Measurements from ENCODE around the gene RUFY1. TPM values are rescaled to one million over a fixed set of nuclear protein-coding genes. Genes with fewer than 3 reads are reported as not detected.
"Not testable (repeated sequence)": the region's sequence is repeated elsewhere in the genome, so short reads cannot be mapped to it uniquely, and the experiment has no call there.

Gene RUFY1
- total and polyA plus RNA-seq, 9 of the 15 experiments (the other 6 are each of a cell fraction or from before 2014, with no cell fraction given) = 5.0 to 41.7 (median 29.6) TPM

DNA sequence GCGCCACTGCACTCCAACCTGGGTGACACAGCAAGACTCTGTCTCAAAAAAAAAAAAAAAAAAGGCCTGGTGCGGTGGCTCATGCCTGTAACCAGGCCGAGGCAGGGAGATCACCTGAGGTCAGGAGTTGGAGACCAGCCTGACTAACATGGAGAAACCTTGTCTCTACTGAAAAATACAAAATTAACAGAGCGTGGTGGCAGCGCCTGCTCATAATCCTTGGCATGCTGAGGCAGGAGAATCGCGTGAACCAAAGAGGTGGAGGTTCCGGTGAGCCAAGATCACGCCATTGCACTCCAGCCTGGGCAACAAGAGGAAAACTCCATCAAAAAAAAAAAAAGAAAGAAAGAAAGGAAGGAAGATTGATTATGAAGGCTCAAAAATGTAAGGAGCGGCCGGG lies 88.9 kb downstream of the RUFY1 start:
- H3K27ac ChIP-seq (ENCODE audit: extremely low read depth, low read depth, low read length); H3K4me2 ChIP-seq (ENCODE audit: insufficient read depth, low read length); H3K4me1 ChIP-seq (replicated peaks in 1 of 2; ENCODE audit: control insufficient read depth in 2 of 2, insufficient read depth in 2 of 2, low read length in 2 of 2); H3K79me2 ChIP-seq (ENCODE audit: control insufficient read depth, insufficient read depth, low read length); ATAC-seq; H3K9ac ChIP-seq (ENCODE audit: insufficient read depth in 1 of 2, low read depth in 2 of 2, low read length in 2 of 2); H4K20me1 ChIP-seq (replicated peaks; ENCODE audit: control insufficient read depth, insufficient read depth, low read length); H3K27me3 ChIP-seq (ENCODE audit: control insufficient read depth in 2 of 2, insufficient read depth in 2 of 2, low read length in 2 of 2); DNase-seq (ENCODE audit: extremely low read depth in 1 of 4, low spot score in 3 of 4); H3K9me1 ChIP-seq (ENCODE audit: control insufficient read depth, insufficient read depth, low read length); FAIRE-seq; CTCF ChIA-PET (ENCODE audit: low intra/inter-chr PET ratio); BruUV-seq (replicated peaks); in situ Hi-C loops (cut with MboI); H3K36me3 ChIP-seq (ENCODE audit: control insufficient read depth, insufficient read depth, low read length); H3K4me3 ChIP-seq; intact Hi-C loops (cut with micrococcal nuclease); H3K9me3 ChIP-seq (replicated peaks; ENCODE audit: control insufficient read depth, insufficient read depth, low read depth, low read length): not testable (repeated sequence)
- TF ChIP-seq ZNF316 (IDR thresholded peaks at IDR 0.05) (peak; percentile 21; the same call in 1 of the 2 replicates), ZNF384 (IDR thresholded peaks at IDR 0.05; ENCODE audit: low read depth, low read length) (peak; percentile 62; the same call in 1 of the 2 replicates)
- H2AFZ ChIP-seq (ENCODE audit: low read depth, low read length) = 0 out of 2 replicates have a peak overlapping the region, but pooled peaks have one; percentile 39
- POLR2A ChIA-PET = interaction anchor here (0.6 to 1.1 kb wide), 3 partner anchors 16 to 29 kb away, joined by 3 to 4 read pairs (median 4); partner anchors contain the start of gene HNRNPH1
- 75% methylated on average over 9 of the region's 11 CpGs for WGBS (ENCODE audit: insufficient coverage, low coverage, missing lambda C conversion rate)

DNA sequence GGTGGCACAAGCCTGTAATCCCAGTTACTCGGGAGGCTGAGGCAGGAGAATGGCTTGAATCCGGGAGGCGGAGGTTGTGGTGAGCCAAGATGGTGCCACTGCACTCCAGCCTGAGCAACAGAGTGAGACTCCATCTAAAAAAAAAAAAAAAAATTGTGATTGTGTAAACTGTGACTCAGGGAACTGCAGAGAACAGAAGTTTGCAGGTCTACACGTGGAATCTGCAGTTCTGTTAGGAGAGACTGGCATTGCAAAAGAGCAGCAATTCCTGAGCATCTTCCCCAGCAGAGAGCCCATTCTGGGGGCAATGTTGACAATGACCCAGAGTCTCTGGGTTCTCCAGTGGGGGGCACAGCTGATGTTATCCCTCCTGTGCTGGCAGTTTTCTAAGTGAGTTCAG lies 91.4 kb downstream of the RUFY1 start:
- H3K9ac ChIP-seq (ENCODE audit: insufficient read depth in 1 of 2, low read depth in 2 of 2, low read length in 2 of 2); intact Hi-C loops (cut with micrococcal nuclease); ATAC-seq; FAIRE-seq; H3K4me1 ChIP-seq (replicated peaks in 1 of 2; ENCODE audit: control insufficient read depth in 2 of 2, insufficient read depth in 2 of 2, low read length in 2 of 2); H3K79me2 ChIP-seq (ENCODE audit: control insufficient read depth, insufficient read depth, low read length); BruUV-seq (replicated peaks); H3K9me1 ChIP-seq (ENCODE audit: control insufficient read depth, insufficient read depth, low read length); DNase-seq (ENCODE audit: extremely low read depth in 1 of 4, low spot score in 3 of 4); H3K4me3 ChIP-seq; H3K4me2 ChIP-seq (ENCODE audit: insufficient read depth, low read length); H3K27me3 ChIP-seq (ENCODE audit: control insufficient read depth in 2 of 2, insufficient read depth in 2 of 2, low read length in 2 of 2); H4K20me1 ChIP-seq (replicated peaks; ENCODE audit: control insufficient read depth, insufficient read depth, low read length); H2AFZ ChIP-seq (ENCODE audit: low read depth, low read length); H3K27ac ChIP-seq (ENCODE audit: extremely low read depth, low read depth, low read length); H3K36me3 ChIP-seq (ENCODE audit: control insufficient read depth, insufficient read depth, low read length); H3K9me3 ChIP-seq (replicated peaks; ENCODE audit: control insufficient read depth, insufficient read depth, low read depth, low read length); CTCF ChIA-PET (ENCODE audit: low intra/inter-chr PET ratio); POLR2A ChIA-PET: not testable (repeated sequence)
- in situ Hi-C loops (cut with MboI) = loop anchor here (5.0 kb wide), 1 partner anchor 119 kb away; no protein-coding TSS in a partner anchor
- WGBS (ENCODE audit: insufficient coverage, low coverage, missing lambda C conversion rate) = no CpG with 5 or more reads among the region's 4 CpGs

- BruUV-seq (replicated peaks); H3K79me2 ChIP-seq (ENCODE audit: control insufficient read depth, insufficient read depth, low read length); H3K27me3 ChIP-seq (ENCODE audit: control insufficient read depth in 2 of 2, insufficient read depth in 2 of 2, low read length in 2 of 2); H3K4me1 ChIP-seq (replicated peaks in 1 of 2; ENCODE audit: control insufficient read depth in 2 of 2, insufficient read depth in 2 of 2, low read length in 2 of 2); FAIRE-seq; H3K36me3 ChIP-seq (ENCODE audit: control insufficient read depth, insufficient read depth, low read length); H2AFZ ChIP-seq (ENCODE audit: low read depth, low read length); H3K27ac ChIP-seq (ENCODE audit: extremely low read depth, low read depth, low read length); H3K9me3 ChIP-seq (replicated peaks; ENCODE audit: control insufficient read depth, insufficient read depth, low read depth, low read length); intact Hi-C loops (cut with micrococcal nuclease); H3K4me3 ChIP-seq; H4K20me1 ChIP-seq (replicated peaks; ENCODE audit: control insufficient read depth, insufficient read depth, low read length); H3K9me1 ChIP-seq (ENCODE audit: control insufficient read depth, insufficient read depth, low read length); H3K4me2 ChIP-seq (ENCODE audit: insufficient read depth, low read length); ATAC-seq; CTCF ChIA-PET (ENCODE audit: low intra/inter-chr PET ratio); H3K9ac ChIP-seq (ENCODE audit: insufficient read depth in 1 of 2, low read depth in 2 of 2, low read length in 2 of 2): not testable (repeated sequence)
- in situ Hi-C loops (cut with MboI) = loop anchor here (5.0 kb wide), 1 partner anchor 120 kb away; no protein-coding TSS in a partner anchor
- peak in 1 of 4 experiments; percentile 2 for DNase-seq (ENCODE audit: extremely low read depth in 1 of 4, low spot score in 3 of 4)
- POLR2A ChIA-PET = interaction anchor here (1.9 kb wide), 1 partner anchor 19 kb away, joined by 7 read pairs; the partner anchor contains the start of gene HNRNPH1
- 15% methylated on average over 11 of the region's 17 CpGs for WGBS (ENCODE audit: insufficient coverage, low coverage, missing lambda C conversion rate)
Observed at GRCh38 chr5:179642626-179643025, 92.3 kb downstream of the RUFY1 start.
